Activated T-cell treated with anti-CD3 and anti-CD28 coated beads for 4 hours (primary cell): ENCODE measurements around the gene YIF1B.
"Not testable (repeated sequence)": the region's sequence is repeated elsewhere in the genome, so short reads cannot be mapped to it uniquely, and the experiment has no call there.

Experiments
- DNase-seq: peaks from one replicate; pipeline ENCODE4 v3.0.0-alpha.2; 2020

Gene YIF1B, protein sequence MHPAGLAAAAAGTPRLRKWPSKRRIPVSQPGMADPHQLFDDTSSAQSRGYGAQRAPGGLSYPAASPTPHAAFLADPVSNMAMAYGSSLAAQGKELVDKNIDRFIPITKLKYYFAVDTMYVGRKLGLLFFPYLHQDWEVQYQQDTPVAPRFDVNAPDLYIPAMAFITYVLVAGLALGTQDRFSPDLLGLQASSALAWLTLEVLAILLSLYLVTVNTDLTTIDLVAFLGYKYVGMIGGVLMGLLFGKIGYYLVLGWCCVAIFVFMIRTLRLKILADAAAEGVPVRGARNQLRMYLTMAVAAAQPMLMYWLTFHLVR

DNA sequence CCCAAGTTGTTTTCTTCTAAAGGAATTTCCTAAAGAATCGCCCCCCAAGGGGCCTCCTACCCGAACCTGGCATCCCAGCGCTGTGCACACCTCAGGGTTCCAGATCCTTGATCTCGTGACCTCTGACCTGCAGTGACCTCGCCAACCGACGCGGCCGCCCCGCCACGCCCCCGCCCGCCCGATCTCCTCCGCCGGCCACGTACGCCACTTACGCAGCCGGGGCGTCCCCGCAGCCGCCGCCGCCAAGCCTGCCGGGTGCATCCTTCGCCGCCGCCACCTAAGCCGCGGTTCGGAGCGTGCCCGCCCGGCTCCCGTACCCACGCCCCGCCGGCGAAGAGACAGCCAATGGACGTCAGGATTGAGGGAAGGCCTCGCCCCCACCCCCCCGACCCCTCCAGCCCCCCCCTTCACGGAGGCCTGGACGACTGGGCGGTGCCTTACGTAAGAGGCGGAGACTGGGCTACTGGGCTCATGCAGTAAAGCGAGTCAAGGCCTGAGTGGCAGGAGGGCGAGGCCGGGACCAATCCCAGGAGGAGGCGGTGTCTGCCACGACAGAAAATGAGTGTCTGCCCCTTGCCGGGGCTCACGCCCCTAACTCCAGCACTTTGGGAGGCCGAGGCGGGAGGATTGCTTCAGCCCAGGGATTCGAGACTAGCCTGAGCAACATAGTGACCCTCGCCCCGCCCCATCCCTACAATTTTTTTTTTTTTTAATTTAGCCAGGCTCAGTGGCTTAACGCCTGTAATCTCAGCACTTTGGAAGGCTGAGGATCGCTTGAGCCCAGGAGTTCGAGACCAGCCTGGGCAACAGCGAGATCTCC, at the start of gene YIF1B:
Gene YIF1B, minus strand, starts transcription at position 291 of the 820 bp plus-strand sequence. Its CDS starts 30 bp downstream, at position 261.
- DNase-seq, result peak; percentile 89

DNA sequence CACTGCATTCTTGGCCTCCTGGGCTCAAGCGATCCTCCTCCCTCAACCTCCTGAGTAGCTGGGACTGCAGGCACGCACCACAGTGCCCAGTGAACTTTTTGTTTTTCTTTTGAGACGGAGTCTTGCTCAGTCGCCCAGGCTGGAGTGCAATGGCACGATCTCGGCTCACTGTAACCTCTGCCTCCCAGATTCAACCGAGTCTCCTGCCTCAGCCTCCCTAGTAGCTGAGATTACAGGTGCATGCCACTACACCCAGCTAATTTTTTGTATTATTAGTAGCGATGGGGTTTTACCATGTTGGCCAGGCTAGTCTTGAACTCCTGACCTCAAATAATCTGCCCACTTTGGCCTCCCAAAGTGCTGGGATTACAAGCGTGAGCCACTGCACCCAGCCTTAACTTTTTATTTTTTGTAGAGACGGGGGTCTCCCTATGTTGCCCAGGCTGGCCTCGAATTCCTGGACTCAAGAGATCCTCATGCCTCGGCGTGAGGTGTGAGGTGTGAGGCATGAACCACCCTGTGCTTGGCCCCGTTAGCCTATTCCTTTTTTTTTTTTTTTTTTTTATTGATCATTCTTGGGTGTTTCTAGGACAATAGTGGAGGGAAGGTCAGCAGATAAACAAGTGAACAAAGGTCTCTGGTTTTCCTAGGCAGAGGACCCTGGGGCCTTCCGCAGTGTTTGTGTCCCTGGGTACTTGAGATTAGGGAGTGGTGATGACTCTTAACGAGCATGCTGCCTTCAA, 47.4 kb upstream of the YIF1B start:
- not testable (repeated sequence) for DNase-seq

DNA sequence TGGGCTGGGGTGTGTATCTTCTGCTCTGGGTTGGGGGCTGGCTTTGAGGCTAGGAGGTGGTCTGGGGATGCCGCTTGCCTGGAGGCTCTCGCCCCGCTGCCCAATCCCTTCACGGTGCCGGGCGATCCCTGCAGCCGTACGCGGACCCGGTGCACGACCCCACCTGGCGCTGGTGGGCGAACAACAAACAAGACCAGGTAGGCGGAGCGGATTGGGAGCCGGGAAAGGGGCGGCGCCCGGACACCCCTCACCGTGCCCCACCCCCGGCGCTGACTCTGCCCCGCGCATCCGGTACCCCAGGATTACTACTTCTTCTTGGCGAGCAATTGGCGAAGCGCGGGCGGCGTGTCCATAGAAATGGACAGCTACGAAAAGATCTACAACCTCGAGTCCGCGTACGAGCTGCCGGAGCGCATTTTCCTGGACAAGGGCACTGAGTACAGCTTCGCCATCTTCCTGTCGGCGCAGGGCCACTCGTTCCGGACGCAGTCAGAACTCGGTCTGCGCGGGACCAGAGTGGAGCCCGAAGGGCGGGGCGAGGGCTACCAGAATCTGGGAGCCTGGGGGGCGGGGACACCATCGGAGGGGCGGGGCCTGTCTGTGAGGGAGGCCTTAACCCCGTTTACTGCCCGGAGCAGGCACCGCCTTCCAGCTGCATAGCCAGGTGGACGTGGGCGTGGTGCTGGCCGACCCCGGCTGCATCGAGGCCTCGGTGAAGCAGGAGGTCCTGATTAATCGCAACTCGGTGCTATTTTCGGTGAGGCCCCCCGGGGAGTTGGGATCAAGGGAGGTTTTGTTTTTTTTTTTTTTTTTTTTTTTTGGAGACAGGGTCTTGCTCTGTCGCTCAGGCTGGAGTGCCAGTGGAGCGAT, 46.6 kb upstream of the YIF1B start:
- peak; percentile 54 for DNase-seq

DNA sequence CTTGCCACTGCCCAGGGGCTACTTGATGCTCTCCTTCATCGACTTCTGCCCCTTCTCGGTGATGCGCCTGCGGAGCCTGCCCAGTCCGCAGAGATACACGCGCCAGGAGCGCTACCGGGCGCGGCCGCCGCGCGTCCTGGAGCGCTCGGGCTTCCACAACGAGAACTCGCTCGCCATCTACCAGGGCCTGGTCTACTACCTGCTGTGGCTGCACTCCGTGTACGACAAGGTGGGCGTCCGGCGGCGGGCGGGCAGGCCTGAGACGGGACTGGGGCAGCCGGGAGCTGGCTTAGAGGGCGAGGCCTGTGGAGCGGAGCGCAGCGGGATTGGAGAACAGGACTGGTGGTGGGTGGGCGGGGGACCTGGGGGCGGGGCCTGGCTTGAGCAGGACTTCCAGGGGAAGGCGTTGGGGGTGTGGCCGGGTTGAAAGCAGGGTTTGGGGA, 45.9 kb upstream of the YIF1B start:
- peak; percentile 34 for DNase-seq

DNA sequence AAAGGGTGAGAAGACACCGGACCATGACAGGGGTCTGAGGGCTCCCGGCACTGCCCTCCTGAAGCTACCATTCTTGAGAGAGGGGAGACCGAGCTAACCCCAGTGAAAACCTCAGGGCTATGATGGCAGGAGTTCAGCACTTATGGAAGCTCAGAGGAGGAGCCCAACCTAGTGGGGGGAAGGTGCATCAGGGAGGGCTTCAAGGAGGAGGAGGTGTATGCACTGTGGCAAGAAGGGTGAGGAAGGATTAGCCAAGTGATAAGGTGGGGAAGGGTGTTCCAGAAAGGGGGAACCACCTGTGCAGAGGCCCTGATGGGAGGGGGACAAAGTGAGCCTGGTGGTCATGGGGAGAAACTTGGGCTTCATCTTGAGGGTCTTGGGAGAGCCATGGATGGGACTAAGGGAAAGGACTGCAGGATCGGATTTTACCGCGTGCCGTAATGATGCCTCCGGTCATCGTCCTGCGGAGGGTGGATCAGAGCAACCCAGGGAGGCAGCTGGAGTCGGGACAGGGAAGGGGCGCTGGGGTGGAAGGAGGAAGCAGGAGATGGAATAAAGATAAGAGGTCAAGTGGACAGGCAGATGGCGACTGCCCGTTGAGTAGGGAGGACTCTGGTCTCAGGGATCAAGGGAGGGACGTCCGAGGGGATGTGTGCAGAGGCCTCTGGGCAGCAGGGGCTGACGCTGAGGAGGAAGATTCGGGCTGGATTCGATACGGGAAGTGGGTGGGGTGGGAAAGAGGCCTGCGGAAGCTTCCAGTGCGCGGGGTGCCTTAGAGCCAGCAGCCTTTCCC, 45.3 kb upstream of the YIF1B start:
- DNase-seq, result no peak

DNA sequence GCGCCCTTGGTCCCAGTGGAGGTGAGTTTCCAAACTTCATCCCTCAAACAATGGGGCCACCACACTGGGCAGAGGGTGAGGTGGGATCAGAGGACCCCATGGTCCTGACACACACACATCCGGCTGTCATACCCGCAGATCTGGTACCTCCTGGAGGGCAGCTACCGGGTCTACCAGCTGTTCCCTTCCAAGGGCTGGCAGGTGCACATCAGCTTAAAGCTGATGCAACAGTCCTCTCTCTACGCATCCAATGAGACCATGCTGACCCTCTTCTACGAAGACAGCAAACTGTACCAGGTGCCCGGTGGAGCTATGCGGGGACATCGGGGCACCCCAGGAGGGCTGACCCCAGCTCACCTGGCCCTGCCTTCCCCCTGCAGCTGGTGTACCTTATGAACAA, 44.6 kb upstream of the YIF1B start:
- no peak for DNase-seq

DNA sequence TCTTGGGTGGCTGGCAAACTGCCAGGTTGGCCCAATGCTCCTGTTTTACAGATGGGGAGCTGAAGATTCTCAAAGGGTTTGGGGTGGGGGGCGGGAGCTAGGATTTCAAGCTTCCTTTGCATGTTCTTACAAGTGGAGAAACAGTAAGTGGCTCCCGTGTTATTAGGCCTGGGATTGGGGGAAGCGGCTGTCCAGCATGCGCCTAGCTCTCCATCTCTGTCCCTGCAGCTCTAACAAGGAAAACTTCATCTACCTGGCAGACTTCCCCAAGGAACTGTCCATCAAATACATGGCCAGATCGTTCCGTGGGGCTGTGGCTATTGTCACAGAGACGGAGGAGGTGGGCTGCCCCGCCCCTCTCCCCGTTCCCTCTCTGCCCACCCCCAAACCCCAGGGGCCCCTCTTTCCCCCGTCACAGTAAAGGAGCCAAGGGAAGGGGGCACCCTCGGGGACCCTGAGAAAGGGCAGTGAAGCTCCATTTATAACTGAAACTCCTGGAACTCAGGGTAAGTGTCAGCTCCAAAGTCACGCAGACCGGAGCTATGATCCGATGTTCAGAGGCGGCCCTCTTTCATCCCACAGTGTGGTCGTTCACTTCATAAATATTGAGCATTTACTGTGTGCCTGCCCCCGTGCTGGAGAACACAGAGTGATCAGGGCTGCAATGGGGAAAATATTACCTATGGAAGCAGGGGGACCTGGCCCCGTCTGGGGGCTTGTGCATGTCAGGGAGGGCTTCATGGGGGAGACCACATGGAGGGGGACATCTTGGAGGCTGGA, 43.7 kb upstream of the YIF1B start:
- no peak for DNase-seq

DNA sequence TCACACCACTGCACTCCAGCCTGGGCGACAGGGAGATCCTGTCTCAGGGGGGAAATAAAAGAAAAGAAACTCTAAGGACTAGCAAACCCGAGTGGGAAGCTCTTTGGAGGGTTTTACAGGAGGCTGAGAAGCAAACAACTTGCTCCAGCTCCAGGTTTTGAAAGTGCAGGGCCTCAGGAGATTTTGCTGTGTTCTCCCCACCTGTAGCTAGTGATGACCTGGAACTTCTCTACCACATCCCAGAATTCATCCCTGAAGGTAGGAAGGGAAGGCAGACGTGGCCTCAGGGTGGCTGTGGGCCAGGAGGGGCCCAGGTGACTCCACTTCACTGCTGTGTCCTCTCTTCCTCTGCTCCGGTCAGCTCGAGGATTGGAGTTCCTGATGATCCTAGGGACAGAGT, 42.3 kb upstream of the YIF1B start:
- DNase-seq, result no peak

DNA sequence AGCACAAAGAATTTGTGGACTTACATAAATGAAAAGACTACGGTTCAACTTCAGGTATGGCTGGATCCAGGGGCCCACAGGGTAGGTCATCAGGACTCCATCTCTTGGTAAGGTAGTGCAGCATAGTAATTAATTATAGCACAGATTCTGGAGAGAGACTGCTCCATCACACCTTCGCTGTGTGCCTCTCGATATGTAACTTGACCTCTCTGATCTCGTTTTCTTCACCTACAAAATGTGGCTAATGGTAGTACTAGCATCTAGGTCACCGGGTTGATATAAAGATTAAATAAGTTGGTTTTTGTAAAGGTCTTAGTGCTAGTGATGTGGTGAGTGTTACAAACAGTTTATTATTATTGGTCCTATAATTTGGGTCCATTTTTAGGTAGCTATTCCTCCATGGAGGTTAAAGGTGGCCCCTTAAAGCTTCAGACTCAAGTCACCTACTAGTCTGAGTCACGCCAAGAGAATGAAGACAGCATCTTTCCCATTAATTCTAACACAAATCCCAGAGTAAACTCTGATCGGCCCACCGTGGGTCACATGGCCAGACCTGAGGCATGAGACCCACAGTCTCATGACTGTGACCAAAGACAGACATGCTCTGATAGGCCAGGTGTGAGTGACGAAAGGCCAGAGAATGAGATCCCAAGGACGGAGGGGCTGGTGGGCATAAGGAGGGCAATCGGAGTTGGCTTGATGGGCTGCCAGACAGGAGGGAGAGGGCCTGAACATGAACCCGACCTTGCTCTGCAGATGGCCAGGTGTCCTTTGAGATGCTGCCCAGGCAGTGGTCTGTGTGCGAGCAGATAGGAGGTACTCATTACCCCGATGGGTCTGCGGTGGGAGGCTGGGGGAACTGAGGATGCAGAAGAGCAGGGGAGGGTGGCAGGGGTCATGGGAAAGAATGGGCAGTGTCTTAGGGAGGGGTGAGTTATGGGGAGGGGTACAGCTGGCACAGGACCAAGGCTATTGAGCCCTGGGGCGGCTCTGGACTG, 40.3 kb upstream of the YIF1B start:
- DNase-seq, result no peak

DNA sequence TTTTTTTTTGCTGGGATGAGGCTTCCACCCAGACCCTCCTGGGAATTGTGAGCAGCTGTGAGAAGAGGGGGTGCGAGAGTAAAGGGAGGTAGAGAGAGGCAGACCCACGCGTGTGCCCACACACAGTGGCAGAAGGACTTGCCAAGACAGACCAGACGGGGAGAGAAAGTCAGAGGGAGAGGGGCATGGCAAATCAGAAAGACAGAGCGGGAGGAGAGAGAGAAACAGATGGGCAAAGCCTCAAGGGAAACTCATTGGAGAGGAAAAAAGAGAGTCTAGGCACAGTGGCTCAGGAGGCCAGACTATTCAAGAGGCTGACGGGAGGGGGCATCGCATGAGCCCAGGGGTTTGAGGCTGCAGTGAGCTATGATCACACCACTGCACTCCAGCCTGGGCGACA, 36.9 kb upstream of the YIF1B start:
- no peak for DNase-seq

DNA sequence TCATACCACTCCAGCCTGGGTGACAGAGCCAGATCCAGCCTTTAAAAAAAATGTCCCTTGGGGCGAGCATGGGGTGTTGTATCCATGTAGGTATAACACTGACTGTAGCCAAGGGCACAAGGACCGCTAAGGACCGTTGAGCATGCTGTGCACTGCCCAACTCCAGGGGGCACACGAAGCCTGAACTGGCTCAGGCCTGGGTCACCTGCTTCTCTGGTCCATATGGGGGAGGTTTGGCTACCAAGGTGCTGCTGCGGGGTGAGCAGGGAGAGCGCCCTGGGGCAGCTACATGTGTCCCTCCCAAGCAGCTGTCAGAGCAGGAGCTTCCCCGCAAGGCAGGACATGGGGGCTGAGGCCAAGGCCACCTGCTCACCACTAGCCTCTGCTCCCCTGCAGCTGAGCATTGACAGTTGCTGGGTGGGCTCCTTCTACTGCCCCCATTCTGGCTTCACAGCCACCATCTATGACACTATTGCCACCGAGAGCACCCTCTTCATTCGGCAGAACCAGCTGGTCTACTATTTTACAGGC, 36.2 kb upstream of the YIF1B start:
- DNase-seq, result no peak

DNA sequence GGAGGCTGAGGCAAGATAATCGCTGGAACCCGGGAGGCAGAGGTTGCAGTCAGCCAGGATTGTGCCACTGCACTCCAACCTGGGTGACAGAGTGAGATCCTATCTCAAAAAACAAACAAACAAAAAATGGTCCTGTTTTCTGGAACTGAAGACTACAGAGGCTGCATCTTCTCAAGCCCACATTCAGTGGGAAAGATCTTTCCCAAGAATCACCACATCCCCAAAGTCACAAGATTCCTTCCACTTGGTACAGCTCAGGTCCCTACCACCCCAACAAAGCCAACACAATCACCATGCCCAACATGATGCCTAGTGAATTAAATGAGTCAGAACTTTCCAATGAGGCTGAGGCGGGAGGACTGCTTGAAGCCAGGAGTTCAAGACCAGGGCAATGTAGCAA, 35.1 kb upstream of the YIF1B start:
- DNase-seq, result no peak

DNA sequence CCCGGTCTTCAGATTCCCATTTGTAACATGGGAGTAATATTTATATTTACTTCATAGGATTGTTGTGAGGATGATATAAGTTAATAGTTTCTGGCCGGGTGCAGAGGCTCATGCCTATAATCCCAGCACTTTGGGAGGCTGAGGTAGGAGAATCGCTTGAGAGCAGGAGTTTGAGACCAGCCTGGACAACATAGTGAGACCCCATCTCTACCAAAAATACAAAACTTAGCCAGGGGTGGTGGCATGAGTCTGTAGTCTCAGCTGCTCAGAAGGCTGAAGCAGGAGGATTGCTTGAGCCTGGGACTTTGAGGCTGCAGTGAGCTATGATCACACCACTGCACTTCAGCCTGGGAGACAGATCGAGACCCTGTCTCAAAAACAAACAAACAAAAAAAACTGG, 31.1 kb upstream of the YIF1B start:
- DNase-seq, result no peak

DNA sequence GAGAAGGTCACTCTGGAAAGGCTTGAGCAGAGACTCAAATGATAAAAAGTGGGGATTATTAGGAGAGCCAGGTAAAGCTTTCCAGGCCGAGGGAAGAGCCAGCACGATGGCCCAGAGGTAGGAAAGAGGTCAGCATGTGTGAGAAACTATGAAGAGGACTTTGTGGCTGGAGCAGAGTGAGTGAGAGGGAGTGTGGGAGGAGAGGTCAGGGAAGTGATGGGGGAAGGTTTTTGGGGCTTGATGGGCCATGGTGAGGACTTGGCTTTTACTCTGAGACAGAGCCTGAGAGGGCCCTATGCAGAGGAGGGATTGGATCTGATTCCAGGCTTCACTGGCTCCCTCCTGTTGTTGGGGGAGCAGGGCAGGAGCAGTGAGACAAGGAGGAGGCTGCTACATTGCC, 25.2 kb upstream of the YIF1B start:
- no peak for DNase-seq

DNA sequence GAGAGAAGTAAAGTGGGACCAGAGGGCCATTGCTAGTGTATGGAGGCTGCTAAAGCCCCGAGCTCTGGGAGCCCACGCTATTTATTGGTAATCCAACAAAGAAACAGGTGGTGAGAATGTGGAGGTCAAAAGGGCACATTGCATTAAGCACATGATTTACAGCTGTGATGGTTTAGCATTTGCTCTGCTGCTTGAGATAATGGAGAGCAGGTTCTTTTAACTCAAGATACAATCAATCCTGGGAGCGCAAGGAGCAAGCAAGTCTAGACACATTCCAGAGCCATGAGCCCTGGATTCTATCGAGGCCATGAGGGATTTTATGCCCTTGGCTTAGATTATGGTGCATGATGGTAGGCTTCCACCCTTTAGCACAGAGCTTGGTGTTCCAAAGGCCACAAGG, 23.3 kb upstream of the YIF1B start:
- not testable (repeated sequence) for DNase-seq

DNA sequence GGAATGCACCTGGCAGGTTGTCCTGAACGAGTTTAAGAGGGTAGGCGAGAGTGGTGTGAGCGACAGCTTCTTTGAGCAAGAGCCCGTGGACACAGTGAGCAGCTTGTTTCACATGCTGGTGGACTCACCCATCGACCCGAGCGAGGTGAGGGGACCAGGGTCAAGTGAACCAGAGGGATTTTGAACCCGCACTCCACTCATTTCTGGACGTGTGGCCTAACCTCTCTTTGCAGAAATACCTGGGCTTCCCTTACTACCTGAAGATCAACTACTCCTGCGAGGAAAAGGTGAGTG, 21.6 kb upstream of the YIF1B start:
- no peak for DNase-seq

DNA sequence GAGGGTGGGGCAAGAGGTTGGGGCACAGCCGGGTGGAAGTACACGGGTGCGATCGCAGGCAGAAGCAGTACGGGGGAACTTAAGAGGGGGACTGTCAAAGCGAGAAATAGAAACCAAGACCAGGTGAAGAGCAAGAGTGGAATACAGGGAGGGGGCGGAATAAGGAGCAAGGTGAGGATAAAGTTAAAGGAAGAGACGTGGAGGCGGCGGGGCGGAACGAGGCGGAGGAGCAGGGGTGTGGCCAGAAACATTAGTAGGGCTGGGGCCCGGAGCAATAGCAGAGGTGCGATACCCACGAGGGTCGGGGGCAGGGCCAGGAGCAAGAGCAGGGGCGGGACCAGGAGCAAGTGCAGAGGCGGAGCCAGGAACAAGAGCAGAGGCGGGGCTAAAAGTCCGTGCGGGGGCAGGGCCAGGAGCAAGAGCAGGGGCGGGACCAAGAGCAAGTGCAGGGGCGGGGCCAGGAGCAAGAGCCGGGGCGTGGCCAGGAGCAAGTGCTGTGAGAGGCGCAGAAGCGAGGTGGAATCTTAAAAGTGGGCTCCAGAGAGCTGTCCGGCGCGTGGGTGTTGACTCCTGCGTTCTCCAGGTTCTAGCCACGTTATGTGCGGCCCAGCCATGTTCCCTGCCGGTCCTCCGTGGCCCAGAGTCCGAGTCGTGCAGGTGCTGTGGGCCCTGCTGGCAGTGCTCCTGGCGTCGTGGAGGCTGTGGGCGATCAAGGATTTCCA, 21.1 kb upstream of the YIF1B start:
- peak; percentile 93 for DNase-seq

DNA sequence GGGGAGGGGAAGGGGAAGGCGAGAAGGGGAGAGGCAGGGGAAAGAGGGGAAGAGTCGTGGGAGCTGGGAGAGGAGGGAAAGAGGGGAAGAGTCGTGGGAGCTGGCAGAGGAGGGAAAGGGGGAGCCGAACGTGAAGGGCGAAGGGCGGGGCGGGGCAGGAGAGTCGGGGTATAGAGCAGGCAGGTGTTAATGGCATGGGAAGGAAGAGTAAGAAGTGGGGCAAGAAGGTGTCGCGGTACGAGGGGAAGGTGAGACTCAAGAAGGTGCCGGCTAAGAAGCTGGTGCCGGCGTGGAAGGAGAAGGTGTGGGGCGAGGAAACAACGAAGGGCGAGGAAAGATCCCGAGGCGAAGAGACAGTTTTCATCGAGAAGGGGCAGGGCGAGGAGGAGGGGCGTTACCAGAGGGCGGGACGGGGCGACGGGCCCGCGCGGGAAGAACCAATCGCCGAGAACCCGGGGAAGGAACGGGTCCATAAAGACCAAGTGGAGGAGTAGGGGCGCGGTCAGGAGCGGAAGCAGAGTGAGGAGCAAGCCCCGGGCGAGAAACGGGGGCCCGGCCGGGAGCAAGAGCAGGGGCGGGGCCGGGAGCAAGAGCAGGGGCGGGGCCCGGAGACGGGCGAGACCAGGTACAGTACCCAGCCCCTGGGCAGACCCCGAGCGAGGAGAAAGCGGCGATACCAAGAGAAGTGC, 20.3 kb upstream of the YIF1B start:
- DNase-seq, result peak; percentile 93
